Central memory CD8-positive, alpha-beta T cell (primary cell): ENCODE measurements around the gene ZNRF2.

ENCODE experiments used
- ATAC-seq: fragments of 150-1000 bp; cut with Tn5 transposase; replicated peaks from 2 replicates; pipeline ENCODE4 v1.10.0; 2022; ENCODE audit warnings: mild to moderate bottlenecking, moderate FRiP score, moderate number of reproducible peaks; ENCODE audit not compliant: poor library complexity, severe bottlenecking; ENCODE audit errors: extremely low read depth
- DNase-seq, 2 donors: peaks; one replicate each; pipeline ENCODE4 v3.0.0; 2021; ENCODE audit warnings: low spot score in 2 of 2
- H3K27ac Mint-ChIP-seq: one replicate; pipeline ENCODE4 v1.8.0; 2022; ENCODE audit warnings: low read depth, mild to moderate bottlenecking, moderate library complexity, mixed read lengths
- H3K27me3 Mint-ChIP-seq: one replicate; pipeline ENCODE4 v1.8.0; 2022; ENCODE audit warnings: mixed read lengths
- H3K36me3 Mint-ChIP-seq: one replicate; pipeline ENCODE4 v1.8.0; 2022; ENCODE audit warnings: mild to moderate bottlenecking, moderate library complexity, mixed read lengths; ENCODE audit not compliant: insufficient read depth
- H3K4me1 Mint-ChIP-seq: one replicate; pipeline ENCODE4 v1.8.0; 2022; ENCODE audit warnings: mixed read lengths
- H3K4me3 Mint-ChIP-seq: one replicate; pipeline ENCODE4 v1.8.0; 2022; ENCODE audit warnings: mild to moderate bottlenecking, moderate library complexity, mixed read lengths
- H3K9me3 Mint-ChIP-seq: one replicate; pipeline ENCODE4 v1.8.0; 2022; ENCODE audit warnings: mixed read lengths

ZNRF2 gene

DNA sequence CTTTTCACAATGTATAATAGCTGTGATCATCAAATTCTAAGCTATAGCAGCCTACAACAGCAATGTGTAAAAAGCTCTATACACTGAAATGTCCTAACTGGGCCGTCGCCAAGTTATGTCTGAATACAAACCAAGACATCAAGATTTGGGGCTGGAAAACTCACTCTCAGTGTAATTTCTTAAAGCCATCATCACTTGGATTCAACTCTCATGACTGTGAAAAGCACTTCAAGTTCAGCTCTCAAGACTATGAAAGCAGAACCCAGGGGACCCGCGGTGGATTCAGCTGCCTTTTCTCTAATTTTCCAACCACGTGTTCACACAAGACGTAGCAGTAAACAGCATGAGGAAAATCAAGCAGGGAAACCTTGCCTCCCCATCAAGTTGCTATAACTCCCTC lies 15.8 kb upstream of the ZNRF2 start:
- Mint-ChIP-seq H3K36me3 (peaks cover 3% of the 10 kb centered on the region), H3K9me3 (no peaks in the 10 kb centered on the region), H3K4me3 (no peak overlapping the region), H3K27ac (no peak overlapping the region), H3K27me3 (no peaks in the 10 kb centered on the region), H3K4me1 (no peaks in the 10 kb centered on the region)
- ATAC-seq = no peak
- no peak for DNase-seq

DNA sequence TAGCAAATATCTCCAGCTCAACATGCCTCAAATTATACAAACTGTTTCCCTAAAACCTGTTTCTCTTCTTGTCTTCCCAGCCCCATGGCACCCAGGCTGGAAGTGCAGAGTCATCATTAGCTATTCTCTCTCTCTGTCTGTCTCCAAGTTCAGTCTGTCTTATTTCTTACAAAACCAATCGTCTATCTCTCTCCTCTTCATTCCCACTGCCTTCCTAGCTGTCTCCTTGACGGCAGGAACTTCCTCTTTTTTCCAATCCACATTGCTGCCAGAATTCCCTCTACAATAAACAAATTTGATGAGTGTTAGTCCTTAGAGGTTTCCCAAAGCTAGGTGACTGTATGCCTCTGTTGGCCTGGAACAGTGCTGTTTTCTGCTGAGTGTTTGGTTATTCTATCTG lies 14.9 kb upstream of the ZNRF2 start:
- no peaks in the 10 kb centered on the region for H3K9me3 Mint-ChIP-seq
- no peaks in the 10 kb centered on the region for H3K4me1 Mint-ChIP-seq
- H3K27me3 Mint-ChIP-seq = no peaks in the 10 kb centered on the region
- no peak overlapping the region for H3K27ac Mint-ChIP-seq
- no peak overlapping the region for H3K4me3 Mint-ChIP-seq
- ATAC-seq (no peak), DNase-seq (no peak)
- H3K36me3 Mint-ChIP-seq = peaks cover 3% of the 10 kb centered on the region

DNA sequence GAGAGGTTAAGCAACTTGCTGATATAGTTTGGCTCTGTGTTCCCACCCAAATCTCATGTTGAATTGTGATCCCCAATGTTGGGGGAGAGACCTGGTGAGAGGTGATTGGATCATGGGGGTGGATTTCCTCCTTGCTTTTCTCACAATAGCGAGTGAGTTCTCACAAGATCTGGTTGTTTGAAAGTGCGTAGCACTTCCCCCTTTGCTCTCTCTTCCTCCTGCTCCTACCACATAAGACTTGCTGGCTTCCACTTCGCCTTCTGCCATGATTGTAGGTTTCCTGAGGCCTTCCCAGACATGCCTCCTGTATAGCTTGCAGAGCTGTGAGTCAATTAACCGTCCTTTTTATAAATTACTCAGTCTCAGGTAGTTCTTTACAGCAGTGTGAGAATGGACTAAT lies 13.5 kb upstream of the ZNRF2 start:
- ATAC-seq = no peak
- H3K9me3 Mint-ChIP-seq = no peaks in the 10 kb centered on the region
- DNase-seq = no peak
- H3K27me3 Mint-ChIP-seq = no peaks in the 10 kb centered on the region
- peaks cover 3% of the 10 kb centered on the region for H3K36me3 Mint-ChIP-seq
- H3K27ac Mint-ChIP-seq = no peak overlapping the region
- no peak overlapping the region for H3K4me3 Mint-ChIP-seq
- no peaks in the 10 kb centered on the region for H3K4me1 Mint-ChIP-seq

DNA sequence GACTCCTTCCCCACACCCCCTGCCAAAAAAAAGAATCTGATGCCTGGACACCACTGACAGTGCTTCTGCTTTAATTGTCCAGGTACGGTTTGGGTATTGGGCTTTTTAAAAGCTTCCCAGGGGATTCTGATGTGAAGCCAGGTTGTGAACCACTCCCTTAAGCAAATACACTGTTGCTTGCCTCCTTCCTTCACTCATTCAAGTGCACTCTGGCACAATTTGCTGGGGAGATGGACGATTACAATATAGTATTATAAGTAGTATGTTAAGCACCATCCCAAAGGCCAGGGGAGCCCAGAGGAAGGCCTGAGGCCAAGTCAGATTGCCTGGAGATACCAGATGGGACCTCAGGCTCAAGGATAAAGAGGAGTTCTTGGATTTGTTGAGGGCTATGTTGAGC lies 12.3 kb upstream of the ZNRF2 start:
- peaks cover 3% of the 10 kb centered on the region for H3K36me3 Mint-ChIP-seq
- no peaks in the 10 kb centered on the region for H3K9me3 Mint-ChIP-seq
- no peaks in the 10 kb centered on the region for H3K27me3 Mint-ChIP-seq
- no peak overlapping the region for H3K4me3 Mint-ChIP-seq
- no peak overlapping the region for H3K27ac Mint-ChIP-seq
- ATAC-seq = no peak
- no peak for DNase-seq
- no peaks in the 10 kb centered on the region for H3K4me1 Mint-ChIP-seq

DNA sequence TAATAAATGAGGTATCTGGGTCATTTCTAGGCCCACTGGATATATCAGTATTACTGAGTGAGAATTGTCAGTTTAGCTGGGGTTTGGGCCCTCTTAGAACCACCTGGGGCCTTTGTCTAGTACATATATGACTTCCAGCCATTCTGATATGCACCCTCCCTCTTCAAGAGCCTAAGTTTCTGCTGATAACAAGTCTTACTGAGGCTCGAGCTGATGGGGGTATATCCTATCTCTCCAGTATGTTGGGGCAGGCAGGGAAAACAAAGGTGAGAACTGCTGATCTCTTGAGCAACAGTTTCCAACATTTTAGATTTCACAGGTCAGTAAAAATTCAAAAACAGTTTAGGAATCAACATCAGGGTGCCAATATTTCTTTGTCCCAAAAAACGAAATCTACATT lies 10.8 kb upstream of the ZNRF2 start:
- DNase-seq = no peak
- no peak for ATAC-seq
- Mint-ChIP-seq H3K4me1 (no peaks in the 10 kb centered on the region), H3K36me3 (peaks cover 3% of the 10 kb centered on the region), H3K27me3 (no peaks in the 10 kb centered on the region), H3K27ac (no peak overlapping the region), H3K4me3 (no peak overlapping the region), H3K9me3 (no peaks in the 10 kb centered on the region)

DNA sequence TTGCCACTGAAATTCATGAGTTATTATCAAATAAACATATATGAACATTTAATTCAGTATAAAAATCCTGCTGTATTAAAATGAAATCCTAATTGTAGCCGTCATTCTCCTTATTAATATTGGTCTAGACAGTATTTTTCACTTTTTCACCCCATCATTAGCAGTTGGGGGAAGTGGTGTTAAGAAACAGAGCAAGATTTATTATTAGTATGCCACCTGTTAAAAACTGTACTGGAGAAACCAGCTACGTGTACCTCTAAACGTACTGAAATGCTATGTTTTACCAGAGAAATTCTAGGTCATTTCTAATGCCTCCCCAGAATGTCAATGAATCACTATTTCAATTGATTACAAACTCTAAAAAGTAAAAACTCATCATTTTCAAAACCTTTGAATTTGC lies 9.8 kb upstream of the ZNRF2 start:
- ATAC-seq (no peak), DNase-seq (no peak)
- Mint-ChIP-seq H3K9me3 (no peaks in the 10 kb centered on the region), H3K36me3 (peaks cover 3% of the 10 kb centered on the region), H3K27ac (no peak overlapping the region), H3K4me3 (no peak overlapping the region), H3K27me3 (no peaks in the 10 kb centered on the region), H3K4me1 (peaks cover 5% of the 10 kb centered on the region)

DNA sequence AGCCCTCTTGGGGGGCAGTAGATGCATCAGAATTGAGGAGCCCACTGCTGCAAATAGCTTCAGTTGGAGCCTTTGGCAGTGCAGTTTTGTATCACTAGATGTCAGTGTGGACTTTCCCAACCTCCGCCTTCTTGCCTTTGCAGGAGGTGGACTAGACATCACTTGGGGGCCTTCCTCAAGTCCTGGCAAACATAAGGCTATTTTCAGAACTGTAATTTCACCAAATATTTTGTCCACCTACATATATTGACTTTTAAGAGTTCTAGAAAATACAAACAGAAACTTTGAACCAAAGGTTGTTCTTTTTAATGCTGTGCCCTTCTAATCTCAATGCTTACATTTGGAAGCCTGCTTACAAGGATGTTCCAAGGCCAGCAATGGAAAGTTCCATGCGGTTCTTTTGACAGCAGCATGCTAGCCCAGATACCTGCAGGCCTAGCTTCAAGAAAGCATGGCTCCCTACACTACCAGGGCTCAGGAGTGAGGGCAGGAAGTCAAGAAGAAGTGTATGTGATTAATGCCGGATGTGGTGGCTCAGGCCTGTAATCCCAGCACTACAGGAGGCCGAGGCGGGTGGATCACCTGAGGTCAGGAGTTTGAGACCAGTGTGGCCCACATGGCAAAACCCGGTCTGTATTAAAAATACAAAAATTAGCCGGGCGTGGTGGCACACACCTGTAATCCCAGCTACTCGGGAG lies 8.0 kb upstream of the ZNRF2 start:
- Mint-ChIP-seq H3K4me3 (no peak overlapping the region), H3K27ac (no peak overlapping the region), H3K9me3 (no peaks in the 10 kb centered on the region), H3K36me3 (peaks cover 6% of the 10 kb centered on the region), H3K4me1 (peaks cover 15% of the 10 kb centered on the region), H3K27me3 (no peaks in the 10 kb centered on the region)
- DNase-seq (peak; percentile 23 to 36), ATAC-seq (no peak)

DNA sequence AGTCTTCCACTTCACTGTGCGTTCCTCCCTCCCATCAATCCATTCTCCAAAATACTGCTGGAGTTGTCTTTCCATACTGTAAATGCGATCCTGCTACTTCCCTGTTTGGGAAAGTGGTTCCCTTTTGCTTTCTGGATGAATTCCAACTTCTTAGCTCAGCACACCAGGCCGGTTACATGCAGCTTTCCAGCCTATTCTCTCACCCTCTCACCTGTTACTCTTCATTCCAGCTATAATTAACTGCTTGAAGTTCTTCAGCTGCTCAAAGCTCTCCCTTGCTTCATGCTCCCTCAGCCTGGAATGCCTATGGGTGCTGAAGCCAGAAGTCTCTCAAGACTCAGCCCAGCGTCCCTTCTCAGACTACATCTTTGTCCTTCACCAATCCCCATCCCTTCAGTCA lies 6.0 kb upstream of the ZNRF2 start:
- H3K4me1 Mint-ChIP-seq = peaks cover 27% of the 10 kb centered on the region
- DNase-seq (no peak), ATAC-seq (no peak)
- no peak overlapping the region for H3K27ac Mint-ChIP-seq
- peaks cover 3% of the 10 kb centered on the region for H3K36me3 Mint-ChIP-seq
- H3K4me3 Mint-ChIP-seq = no peak overlapping the region
- no peaks in the 10 kb centered on the region for H3K9me3 Mint-ChIP-seq
- H3K27me3 Mint-ChIP-seq = no peaks in the 10 kb centered on the region

DNA sequence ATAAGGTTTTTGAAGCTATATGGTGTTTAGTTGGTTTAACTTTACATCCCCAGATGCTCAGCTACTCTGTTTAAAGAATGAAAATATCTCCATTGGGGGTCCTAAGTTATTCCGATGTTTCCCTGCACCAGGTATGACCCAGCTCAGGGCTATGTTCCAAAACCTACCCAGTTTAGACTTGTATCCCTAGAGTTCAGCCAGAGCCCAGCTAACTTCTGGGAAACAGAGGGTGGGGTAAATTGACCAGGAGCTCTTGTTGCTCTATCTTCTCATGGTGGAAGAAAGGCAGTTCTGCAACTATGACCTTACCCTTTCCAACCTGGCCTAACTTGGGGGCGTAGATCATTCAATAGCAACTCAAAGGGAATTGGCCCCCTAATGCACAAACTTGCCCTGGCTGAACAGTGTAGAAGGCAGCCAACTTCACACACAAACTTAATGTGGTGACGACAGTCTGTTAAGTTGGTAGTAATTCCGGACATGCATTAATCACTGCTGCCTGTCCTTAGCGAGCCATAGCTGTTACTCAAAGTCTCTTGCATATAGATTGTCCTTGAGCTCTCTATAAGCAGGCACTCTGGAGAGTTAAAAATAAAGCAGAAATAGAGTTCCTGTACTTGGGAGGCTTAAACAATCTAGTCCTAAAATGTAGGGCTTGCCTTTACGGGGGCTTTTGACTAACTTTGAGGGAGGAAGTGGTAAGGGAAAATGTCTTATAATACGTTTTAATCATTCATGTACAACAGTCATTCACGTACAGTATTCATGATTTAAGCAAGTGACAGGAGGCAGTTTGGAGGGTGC lies 5.3 kb upstream of the ZNRF2 start:
- DNase-seq = no peak
- no peak for ATAC-seq
- H3K4me3 Mint-ChIP-seq = no peak overlapping the region
- H3K27me3 Mint-ChIP-seq = no peaks in the 10 kb centered on the region
- H3K36me3 Mint-ChIP-seq = peaks cover 7% of the 10 kb centered on the region
- H3K27ac Mint-ChIP-seq = no peak overlapping the region
- peaks cover 27% of the 10 kb centered on the region for H3K4me1 Mint-ChIP-seq
- H3K9me3 Mint-ChIP-seq = no peaks in the 10 kb centered on the region

DNA sequence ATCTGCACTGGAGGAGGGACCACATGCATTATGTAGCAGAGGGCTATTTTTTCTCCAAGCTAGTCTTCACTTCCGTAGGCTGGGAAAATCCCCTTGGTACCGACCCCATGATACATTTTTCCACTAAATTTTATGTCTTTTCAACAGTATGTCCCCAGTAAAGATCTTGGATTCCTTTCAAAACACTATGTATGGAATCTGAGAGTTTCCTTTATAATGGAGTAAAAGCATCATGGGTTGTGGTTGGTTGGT lies 4.8 kb upstream of the ZNRF2 start:
- no peak overlapping the region for H3K27ac Mint-ChIP-seq
- peaks cover 27% of the 10 kb centered on the region for H3K4me1 Mint-ChIP-seq
- no peak overlapping the region for H3K4me3 Mint-ChIP-seq
- no peak for ATAC-seq
- no peak for DNase-seq
- H3K27me3 Mint-ChIP-seq = no peaks in the 10 kb centered on the region
- no peaks in the 10 kb centered on the region for H3K9me3 Mint-ChIP-seq
- H3K36me3 Mint-ChIP-seq = peaks cover 10% of the 10 kb centered on the region

DNA sequence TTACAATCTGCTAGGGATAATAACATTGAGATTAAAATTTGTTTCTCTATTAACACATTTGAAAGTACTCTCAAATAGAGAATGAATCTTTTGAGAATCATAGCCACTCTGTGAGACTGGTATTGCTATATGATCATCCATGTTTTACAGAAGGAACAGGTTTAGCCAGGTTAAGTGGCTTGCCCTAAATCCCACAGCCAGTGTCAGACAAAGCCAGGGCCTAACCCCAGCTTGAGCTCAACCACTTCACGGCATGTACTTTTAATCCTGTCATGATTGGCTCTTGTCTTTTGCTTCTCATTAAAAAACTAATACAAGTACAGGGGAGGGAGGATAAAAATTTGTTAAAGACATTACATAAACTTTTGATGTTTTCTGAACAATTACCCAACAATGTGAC lies 3.8 kb upstream of the ZNRF2 start:
- H3K4me3 Mint-ChIP-seq = no peak overlapping the region
- H3K27me3 Mint-ChIP-seq = no peaks in the 10 kb centered on the region
- DNase-seq = no peak
- H3K4me1 Mint-ChIP-seq = peaks cover 27% of the 10 kb centered on the region
- H3K9me3 Mint-ChIP-seq = no peaks in the 10 kb centered on the region
- no peak for ATAC-seq
- H3K27ac Mint-ChIP-seq = peak overlapping the region; percentile 88
- peaks cover 11% of the 10 kb centered on the region for H3K36me3 Mint-ChIP-seq

DNA sequence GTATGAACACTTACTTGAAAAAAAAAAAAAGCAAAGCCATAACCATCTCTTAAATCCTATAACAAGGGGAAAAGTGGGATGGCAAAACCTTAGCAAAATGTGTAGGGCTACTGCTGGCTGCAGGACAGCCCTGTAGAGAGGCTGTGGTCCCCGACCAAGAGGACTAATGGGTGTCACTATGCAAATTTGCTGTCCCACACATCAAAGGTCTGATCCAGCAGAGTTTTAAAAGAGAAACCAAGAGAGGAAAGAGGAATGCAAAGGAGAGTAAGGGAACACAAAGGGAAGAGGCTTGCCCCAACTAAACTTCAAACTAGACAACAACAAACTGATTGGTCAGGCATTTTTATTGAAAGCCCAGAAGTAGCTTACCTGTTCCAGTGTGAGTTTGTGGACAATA lies 3.1 kb upstream of the ZNRF2 start:
- H3K27me3 Mint-ChIP-seq = no peaks in the 10 kb centered on the region
- no peak overlapping the region for H3K4me3 Mint-ChIP-seq
- ATAC-seq = no peak

DNA sequence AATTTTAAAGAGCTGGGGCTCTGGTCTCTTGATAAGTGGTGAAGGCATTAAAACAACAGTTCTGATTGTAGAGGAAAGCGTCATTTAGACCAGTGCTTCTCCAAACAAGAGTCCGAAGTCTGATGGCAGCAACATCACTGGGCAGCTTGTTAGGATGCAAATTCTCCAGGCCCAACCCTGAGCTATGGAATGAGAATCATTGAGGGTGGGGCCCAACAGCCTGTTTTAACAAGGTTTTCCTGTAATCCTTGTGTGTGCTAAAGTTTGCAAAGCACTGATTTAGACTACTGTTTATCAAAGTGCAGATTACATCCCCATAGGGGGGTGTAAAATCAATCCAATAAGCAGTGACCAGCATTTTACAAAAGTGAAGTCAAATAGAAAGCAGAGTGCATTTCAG lies 2.6 kb upstream of the ZNRF2 start:
- Mint-ChIP-seq H3K27ac (peak overlapping the region; percentile 88), H3K9me3 (no peaks in the 10 kb centered on the region), H3K36me3 (peaks cover 17% of the 10 kb centered on the region), H3K27me3 (no peaks in the 10 kb centered on the region), H3K4me1 (peaks cover 39% of the 10 kb centered on the region), H3K4me3 (no peak overlapping the region)
- no peak for DNase-seq
- no peak for ATAC-seq

More for the DNA sequence above, 3.1 kb upstream of the ZNRF2 start:
- H3K9me3 Mint-ChIP-seq = no peaks in the 10 kb centered on the region
- H3K27ac Mint-ChIP-seq = peak overlapping the region; percentile 88
- peaks cover 17% of the 10 kb centered on the region for H3K36me3 Mint-ChIP-seq
- H3K4me1 Mint-ChIP-seq = peaks cover 34% of the 10 kb centered on the region
- no peak for DNase-seq
